Breast epithelium (tissue), 4 donors: ENCODE data around the gene MOGAT2. TPM values are rescaled to one million over a fixed set of nuclear protein-coding genes. Genes with fewer than 3 reads are reported as not detected.

Experiments used
- DNase-seq, 2 donors: peaks; one replicate each; pipeline ENCODE4 v3.0.0-alpha.2; 2019; ENCODE audit warnings: low spot score in 2 of 2
- H3K27ac ChIP-seq, 2 donors: fragments of 200-600 bp; sonication (generic) in 1 of 2; one replicate each; pipeline ENCODE4 v1.5.1; 2016 to 2019; ENCODE audit warnings: mild to moderate bottlenecking in 1 of 2
- H3K27me3 ChIP-seq, 2 donors: fragments of 200-600 bp; sonication (generic) in 1 of 2; one replicate each; pipeline versions ENCODE4 v1.5.1 to v1.6.0; 2017 to 2019; ENCODE audit warnings: control low read depth in 1 of 2, mild to moderate bottlenecking in 1 of 2
- H3K36me3 ChIP-seq: fragments of 200-600 bp; one replicate; pipeline ENCODE4 v1.5.1; 2019
- H3K4me1 ChIP-seq, 2 donors: fragments of 200-600 bp; sonication (generic); one replicate each; pipeline ENCODE4 v1.5.1; 2016 to 2019; ENCODE audit warnings: control low read depth in 1 of 2
- H3K4me3 ChIP-seq, 3 donors: fragments of 200-600 bp; sonication (generic); 1 replicate in 2 of 3; 2 replicates in 1 of 3; pipeline ENCODE4 v1.5.1; 2016 to 2019; ENCODE audit warnings: mild to moderate bottlenecking in 3 of 3, moderate library complexity in 2 of 3
- H3K9me3 ChIP-seq, 2 donors: fragments of 200-600 bp; sonication (generic) in 1 of 2; one replicate each; pipeline ENCODE4 v1.5.1; 2016 to 2019; ENCODE audit warnings: control low read depth in 1 of 2
- CTCF ChIP-seq, 3 donors: fragments of 450-650 bp; IDR thresholded peaks; one replicate each; pipeline ENCODE4 v1.5.1; 2016 to 2017; ENCODE audit warnings: antibody characterized with exemption in 3 of 3, mild to moderate bottlenecking in 3 of 3, moderate library complexity in 3 of 3
- POLR2A ChIP-seq: fragments of 450-650 bp; IDR thresholded peaks from one replicate; pipeline ENCODE4 v1.6.1; 2016; ENCODE audit warnings: antibody characterized with exemption, mild to moderate bottlenecking, moderate library complexity
- POLR2AphosphoS5 ChIP-seq, 3 donors: sonication (generic); formaldehyde crosslinking; IDR thresholded peaks; one replicate each; pipeline ENCODE4 v1.6.1; 2017; ENCODE audit warnings: antibody characterized with exemption in 3 of 3
- intact Hi-C: fragments of 100-400 bp; cut with DNase I; formaldehyde crosslinking; loops from one replicate; pipeline ENCODE4 v1.15.1; 2023; ENCODE audit warnings: low total_unique reads
- total RNA-seq, 3 donors: library from RNA; depleted of rRNA; stranded (reverse); fragments of >200 nt; gene quantifications; one replicate each; pipeline ENCODE4 v1.1.0, GENCODE V29; 2016

The MOGAT2 gene
- total RNA-seq, 3 donors from 2014 or later = 0.32 to 7.3 (median 1.3) TPM

- no peaks in the 10 kb centered on the region for H3K36me3 ChIP-seq
- intact Hi-C loops = no loop called here
- H3K4me1 ChIP-seq = peaks cover 0 to 3% of the 10 kb centered on the region in 2 donors
- H3K27me3 ChIP-seq = no peaks in the 10 kb centered on the region
- DNase-seq = no peak
- no peak overlapping the region for H3K27ac ChIP-seq
- TF ChIP-seq CTCF (IDR thresholded peaks at IDR 0.05) (no peak), POLR2A (no peak), POLR2AphosphoS5 (IDR thresholded peaks at IDR 0.05) (no peak)
- H3K4me3 ChIP-seq = no peak overlapping the region
- H3K9me3 ChIP-seq = no peaks in the 10 kb centered on the region
Observed at GRCh38 chr11:75733071-75733430, 15.4 kb downstream of the MOGAT2 start.

GRCh38 chr11:75733431-75734107 is 15.9 kb downstream of the MOGAT2 start:
- no peak for DNase-seq
- Histone ChIP-seq H3K27me3 (no peaks in the 10 kb centered on the region), H3K27ac (no peak overlapping the region), H3K36me3 (no peaks in the 10 kb centered on the region), H3K9me3 (no peaks in the 10 kb centered on the region), H3K4me3 (no peak overlapping the region), H3K4me1 (peaks cover 0 to 3% of the 10 kb centered on the region in 2 donors)
- no peak for TF ChIP-seq CTCF (IDR thresholded peaks at IDR 0.05)
- TF ChIP-seq POLR2A = no peak
- intact Hi-C loops = no loop called here

- H3K27ac ChIP-seq = no peak overlapping the region
- no peaks in the 10 kb centered on the region for H3K9me3 ChIP-seq
- H3K36me3 ChIP-seq = no peaks in the 10 kb centered on the region
- DNase-seq = no peak
- no peaks in the 10 kb centered on the region for H3K27me3 ChIP-seq
- peaks cover 0 to 3% of the 10 kb centered on the region in 2 donors for H3K4me1 ChIP-seq
- intact Hi-C loops = no loop called here
- TF ChIP-seq POLR2AphosphoS5 (IDR thresholded peaks at IDR 0.05) (no peak), POLR2A (no peak), CTCF (IDR thresholded peaks at IDR 0.05) (no peak)
- no peak overlapping the region for H3K4me3 ChIP-seq
Observed at GRCh38 chr11:75734491-75735180, 17.0 kb downstream of the MOGAT2 start.

GRCh38 chr11:75735181-75735845 is 17.7 kb downstream of the MOGAT2 start:
- no peak for DNase-seq
- Histone ChIP-seq H3K27ac (no peak overlapping the region), H3K27me3 (no peaks in the 10 kb centered on the region), H3K9me3 (no peaks in the 10 kb centered on the region), H3K4me1 (peaks cover 0 to 3% of the 10 kb centered on the region in 2 donors), H3K4me3 (no peak overlapping the region), H3K36me3 (no peaks in the 10 kb centered on the region)
- intact Hi-C loops = no loop called here
- no peak for TF ChIP-seq POLR2AphosphoS5 (IDR thresholded peaks at IDR 0.05)
- TF ChIP-seq CTCF (IDR thresholded peaks at IDR 0.05) = no peak

GRCh38 chr11:75737314-75737713 is 19.7 kb downstream of the MOGAT2 start:
- no peak for DNase-seq
- Histone ChIP-seq H3K9me3 (no peaks in the 10 kb centered on the region), H3K36me3 (no peaks in the 10 kb centered on the region), H3K4me1 (peaks cover 0 to 3% of the 10 kb centered on the region in 2 donors), H3K27ac (no peak overlapping the region), H3K4me3 (no peak overlapping the region), H3K27me3 (no peaks in the 10 kb centered on the region)
- TF ChIP-seq POLR2A = no peak
- TF ChIP-seq POLR2AphosphoS5 (IDR thresholded peaks at IDR 0.05) = no peak
- TF ChIP-seq CTCF (IDR thresholded peaks at IDR 0.05) = no peak
- intact Hi-C loops = no loop called here
